GM21381 (cell line): ENCODE measurements around the gene C20orf96.
A peak's percentile ranks its signal among the peaks of the same experiment; 100 is the strongest.
"Not testable (repeated sequence)": the region's sequence is repeated elsewhere in the genome, so short reads cannot be mapped to it uniquely, and the experiment has no call there.

Experiments used
- ATAC-seq: cut with Tn5 transposase; IDR thresholded peaks from one replicate; pipeline ENCODE4 v1.9.1; 2021; ENCODE audit warnings: mild to moderate bottlenecking, moderate library complexity; ENCODE audit not compliant: unreplicated experiment

C20orf96 gene

DNA sequence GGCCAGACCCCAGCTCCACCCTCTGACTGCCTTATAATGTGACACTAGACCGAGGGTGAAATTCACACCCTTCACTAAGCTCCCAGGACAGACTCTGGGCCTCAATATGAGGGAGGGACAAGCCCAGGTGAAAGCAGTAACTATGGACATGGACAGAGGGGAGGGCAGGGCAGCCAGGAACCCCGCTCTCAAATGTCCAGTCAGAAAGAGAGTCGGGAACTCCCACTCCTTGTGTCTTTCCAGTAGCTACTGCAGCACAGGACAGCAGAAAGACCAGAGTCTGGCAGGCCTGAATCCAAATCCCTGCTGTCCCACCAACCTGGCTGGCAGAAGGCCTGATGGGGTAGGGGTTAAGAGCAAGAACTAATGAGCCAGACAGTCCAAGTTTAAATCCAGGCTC, 6.4 kb downstream of the C20orf96 start:
- no peak for ATAC-seq

DNA sequence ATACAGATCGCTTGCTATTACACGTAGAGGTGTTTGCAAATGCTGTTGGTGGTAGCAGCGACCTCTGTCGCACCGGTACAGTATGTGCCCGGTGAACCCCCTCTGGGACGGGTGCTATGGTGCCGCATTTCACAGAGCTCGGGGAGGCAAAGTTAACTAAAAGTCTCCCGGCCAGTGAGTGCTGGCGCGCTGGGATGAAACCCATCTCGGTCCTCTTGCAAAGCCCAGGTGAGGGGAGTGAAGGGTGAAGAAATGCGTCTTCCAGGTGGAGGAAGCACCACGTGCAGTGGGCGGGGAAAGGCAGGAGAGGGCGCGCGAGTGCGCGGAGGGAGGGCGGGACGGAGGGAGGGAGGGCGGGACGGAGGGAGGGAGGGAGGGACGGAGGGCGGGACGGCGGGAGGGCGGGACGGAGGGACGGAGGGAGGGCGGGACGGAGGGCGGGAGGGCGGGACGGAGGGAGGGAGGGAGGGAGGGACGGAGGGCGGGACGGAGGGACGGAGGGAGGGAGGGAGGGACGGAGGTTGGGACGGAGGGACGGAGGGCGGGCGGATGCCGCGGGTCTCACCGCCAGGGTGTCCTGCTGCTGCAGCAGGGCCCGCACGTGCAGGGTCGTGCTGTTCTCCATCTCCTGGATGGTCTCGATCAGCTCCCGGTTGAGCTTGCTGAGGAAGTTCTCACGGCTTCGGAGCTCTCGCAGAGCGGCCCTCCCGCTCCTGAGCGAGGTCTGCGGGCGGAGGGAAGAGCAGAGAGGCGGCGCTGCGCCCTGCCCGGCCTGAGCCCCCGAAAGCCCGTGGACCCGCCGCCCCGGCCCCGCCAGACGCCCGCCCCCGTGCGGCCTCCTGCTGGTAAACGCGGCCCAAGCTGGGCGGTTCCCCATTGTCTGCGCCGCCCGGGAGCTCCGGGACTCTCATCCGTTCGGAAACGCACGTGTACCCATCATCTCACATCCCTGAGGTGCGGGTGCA, 11.7 kb downstream of the C20orf96 start:
- no peak for ATAC-seq

DNA sequence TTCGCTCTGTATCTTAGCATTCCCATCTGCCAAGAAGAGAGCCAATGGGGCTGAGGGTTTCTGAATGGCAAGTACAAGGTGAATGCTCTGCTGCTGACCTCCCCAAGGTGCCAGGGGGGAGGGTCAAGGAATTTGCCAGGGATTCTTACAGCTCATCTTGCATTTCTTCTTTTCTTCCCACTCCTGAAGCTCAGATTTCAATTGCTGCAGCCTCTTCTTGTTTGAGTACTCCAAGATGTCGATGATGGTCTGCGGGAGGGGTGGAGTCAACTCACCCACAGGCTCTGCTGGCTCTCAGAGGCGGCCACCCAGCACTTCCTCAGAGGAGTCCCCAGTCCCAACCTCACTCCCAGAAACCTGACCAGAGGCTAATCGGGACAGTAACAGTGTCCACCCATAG, 12.4 kb downstream of the C20orf96 start:
- no peak for ATAC-seq

GRCh38 chr20:277496-277781, 13.1 kb downstream of the C20orf96 start:
- ATAC-seq, result no peak

DNA sequence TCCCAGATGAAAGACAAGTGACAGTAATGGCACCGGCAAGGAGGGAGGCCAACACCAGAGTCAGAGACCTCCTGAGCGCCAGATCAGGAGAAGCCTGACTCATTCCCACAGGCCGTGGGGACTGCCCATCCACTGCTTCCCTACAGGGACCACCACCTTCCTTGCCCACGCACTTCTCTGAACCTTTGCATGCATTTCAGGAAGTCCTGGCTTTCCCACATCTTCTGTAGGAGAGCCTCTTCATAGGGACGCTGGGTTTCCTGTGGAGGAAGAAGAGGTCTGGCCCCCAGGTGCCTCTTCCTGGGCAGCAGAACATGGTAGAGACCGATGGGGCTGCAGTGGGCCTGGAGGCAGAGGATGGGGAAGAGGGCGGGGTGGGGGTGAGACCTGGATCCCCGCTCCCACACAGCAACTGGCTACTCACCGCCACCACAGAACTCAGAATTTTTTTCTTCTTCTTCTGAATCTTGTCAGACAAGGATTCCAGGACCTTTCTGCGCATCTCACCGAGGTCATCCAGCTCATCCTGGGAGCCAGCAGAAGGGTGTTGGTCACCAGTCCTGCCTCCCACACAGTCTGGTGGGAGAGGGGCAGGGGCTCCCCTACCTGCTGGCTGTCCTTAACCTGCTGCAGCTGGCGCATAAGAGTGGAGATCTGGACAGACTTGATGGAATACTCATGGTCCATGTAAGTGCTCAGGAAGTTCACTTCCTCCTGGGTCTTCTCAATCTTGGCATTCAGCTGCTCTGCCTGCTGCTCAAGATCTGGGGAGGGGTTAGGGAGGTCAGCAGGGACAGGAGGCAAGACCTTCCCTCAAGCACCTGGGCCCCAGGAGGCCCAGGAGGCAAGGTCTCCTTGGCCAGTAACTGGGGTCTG, 13.7 kb downstream of the C20orf96 start:
- no peak for ATAC-seq

GRCh38 chr20:275791-276190, 14.8 kb downstream of the C20orf96 start:
- no peak for ATAC-seq

GRCh38 chr20:273884-274283, 16.7 kb downstream of the C20orf96 start:
- no peak for ATAC-seq

DNA sequence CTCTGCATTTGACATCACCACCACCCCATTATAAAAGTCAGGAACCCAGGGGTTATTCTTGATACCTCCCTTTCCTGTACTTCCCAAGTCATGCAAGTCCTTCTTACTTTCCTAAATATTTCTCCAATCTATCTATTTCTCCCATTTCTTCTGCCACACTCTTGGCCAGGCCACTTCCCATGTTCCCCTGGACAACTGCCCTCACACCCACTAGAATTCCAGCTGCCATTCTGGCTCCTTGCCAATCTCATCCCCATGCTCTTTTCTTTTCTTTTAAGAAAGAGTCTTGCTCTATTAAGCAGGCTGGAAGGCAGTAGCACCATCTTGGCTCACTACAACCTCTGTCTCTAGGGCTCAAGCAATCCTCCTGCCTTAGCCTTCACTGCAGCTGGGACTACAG, 17.8 kb downstream of the C20orf96 start:
- ATAC-seq, result no peak

DNA sequence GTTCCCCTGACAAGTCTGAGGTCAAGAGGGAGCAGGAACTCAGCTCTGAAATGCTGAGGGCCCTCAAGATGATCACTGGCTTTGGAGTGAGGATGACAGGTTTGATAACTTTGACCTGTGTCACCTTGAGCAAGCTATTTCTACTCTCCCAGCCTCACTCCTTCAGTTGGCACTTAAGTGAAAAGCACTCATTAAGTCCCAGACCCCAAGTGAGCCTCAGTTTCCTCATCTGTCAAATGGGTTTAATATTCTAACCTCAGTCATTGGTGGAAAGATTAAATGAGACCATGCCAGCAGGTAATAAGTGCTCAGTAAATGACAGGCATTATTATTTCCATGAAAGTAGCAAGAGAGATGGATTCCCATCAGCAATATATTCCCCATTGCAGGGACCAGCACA, 19.0 kb downstream of the C20orf96 start:
- ATAC-seq, result no peak

DNA sequence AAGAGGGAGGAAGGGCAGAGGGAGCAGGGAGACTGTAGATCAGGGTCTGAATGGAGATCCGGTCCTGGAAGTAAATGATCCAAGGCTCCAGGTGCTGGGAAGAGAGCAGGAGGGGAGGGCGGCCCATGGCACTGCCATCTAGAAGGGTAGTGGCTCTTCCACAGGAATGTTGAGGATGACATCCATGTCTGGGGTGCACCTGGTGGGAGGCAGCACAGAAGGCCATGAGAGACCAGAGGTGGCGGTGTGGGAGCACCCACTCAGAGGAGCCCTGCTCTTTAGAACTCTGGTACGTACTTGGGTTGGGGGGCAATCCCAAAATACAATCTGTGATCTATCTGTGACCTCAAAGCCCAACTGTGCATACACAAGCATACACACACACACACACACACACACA, 19.5 kb downstream of the C20orf96 start:
- no peak for ATAC-seq

- no peak for ATAC-seq
Measured at GRCh38 chr20:270517-270916, 20.0 kb downstream of the C20orf96 start.

DNA sequence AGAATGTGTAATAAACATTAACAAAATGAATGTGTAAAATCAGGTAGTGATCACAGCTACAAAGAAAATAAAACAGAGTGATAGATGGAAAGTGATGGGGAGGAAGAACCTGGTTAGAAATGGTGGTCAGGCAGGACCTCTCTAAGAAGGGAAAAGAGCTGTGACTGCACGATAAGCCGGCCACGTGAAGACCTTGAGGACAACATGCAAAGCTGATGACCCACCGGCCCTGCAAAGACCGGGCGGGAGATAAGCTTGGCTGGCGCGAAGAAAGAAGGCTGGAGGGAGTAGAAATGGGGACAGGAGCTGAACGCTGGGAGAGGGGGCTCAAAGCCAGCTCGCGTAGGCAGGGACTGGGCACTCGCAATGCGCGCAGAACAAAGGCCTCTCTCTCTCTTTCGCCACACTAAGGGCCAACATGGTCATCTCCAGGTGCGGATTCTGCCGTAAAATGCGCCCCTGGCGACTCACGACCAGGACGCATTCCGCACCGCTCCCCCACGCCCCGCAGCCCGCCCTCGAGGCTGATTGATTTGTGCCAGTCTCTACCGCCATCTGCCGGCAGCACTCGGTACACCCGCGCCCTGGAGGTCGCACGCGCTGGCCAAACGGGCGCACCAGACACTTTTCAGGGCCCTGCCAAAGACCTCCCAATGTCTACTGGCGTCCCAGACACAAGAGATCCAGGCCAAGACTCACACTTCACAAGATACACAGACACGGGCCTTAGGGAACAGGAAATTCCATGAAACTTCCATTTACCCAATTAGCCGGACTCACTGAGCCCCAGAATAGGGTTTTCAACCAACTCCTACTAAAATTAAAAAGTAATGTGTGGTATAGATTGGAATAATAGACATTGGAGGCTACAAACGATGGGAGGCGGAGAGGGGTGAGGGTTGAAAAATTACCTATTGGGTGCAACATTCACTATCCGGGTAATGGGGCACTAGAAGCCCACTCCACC, 23.7 kb downstream of the C20orf96 start:
- ATAC-seq, result peak; percentile 82

- ATAC-seq, result no peak
Measured at GRCh38 chr20:263701-264100, 26.8 kb downstream of the C20orf96 start.

DNA sequence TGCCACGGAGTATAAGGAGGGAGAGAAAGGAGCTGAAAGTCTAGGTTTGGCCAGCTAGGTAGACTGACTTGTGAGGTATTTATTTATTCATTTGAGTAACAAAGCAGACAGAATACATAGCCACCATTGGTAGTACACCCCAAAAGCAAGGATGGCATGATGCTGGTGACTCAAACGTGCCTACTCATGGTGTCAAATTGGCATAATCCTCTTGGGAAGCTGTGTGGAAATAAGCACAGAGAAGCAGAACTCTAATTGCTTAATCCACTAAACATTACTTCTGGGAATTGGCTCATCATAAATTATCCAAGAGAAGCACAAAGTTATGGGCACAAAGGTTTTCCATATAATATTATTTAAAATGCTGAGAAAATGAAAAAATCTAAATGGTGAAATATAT, 30.6 kb downstream of the C20orf96 start:
- no peak for ATAC-seq

GRCh38 chr20:258963-259362, 31.6 kb downstream of the C20orf96 start:
- no peak for ATAC-seq

DNA sequence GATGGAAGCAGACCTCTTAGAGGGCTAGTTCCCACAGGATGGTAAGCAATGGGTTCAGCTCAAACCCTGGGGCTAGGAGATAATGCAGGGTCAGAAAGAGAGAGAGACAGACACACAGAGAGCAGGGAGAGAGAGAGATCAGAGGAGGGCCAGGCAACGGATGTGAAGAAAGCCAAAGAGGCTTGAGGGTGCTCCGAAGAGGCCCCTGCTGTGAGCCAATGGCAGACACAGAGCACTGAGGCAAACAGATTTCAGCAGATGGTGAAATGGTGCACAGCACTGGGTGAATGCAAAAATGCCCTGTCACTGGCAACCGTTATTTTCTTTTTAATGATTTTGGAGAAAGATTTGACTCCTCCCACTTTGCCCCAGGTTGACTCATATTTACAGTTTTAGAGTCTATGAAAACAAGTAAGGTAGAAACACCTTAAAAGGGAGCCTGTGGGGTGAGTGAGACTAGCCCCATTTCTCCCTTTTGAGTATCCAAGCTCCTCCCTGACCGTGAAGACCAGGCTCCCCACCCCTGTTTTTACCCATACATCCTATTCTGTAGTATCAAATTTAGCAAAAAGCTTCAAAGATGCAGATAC, 32.2 kb downstream of the C20orf96 start:
- no peak for ATAC-seq

DNA sequence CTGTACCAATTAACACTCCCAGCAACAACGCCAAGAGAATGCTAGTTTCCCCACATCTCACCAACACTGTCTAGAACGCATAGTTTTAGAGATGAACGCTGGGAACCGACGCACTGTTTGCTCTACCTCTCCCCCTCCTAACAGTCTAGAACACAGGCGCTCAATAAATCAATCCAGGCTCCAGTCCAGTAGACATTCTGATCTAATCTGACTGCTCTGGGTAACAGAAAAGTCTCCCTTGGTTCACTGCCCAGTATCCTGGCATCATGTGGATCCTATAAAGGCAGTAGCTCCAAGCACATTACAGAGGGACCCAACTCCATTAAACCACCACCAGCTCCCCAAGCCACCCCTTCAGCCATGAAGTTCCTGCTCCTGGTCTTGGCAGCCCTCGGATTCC, 33.1 kb downstream of the C20orf96 start, which contains the start of gene DEFB132:
DEFB132 (plus strand) TSS at position 306 of the 400 bp plus-strand sequence; CDS start at position 361, 55 bp downstream.
- ATAC-seq, result no peak

- not testable (repeated sequence) for ATAC-seq
Measured at GRCh38 chr20:253447-253846, 37.1 kb downstream of the C20orf96 start.

DNA sequence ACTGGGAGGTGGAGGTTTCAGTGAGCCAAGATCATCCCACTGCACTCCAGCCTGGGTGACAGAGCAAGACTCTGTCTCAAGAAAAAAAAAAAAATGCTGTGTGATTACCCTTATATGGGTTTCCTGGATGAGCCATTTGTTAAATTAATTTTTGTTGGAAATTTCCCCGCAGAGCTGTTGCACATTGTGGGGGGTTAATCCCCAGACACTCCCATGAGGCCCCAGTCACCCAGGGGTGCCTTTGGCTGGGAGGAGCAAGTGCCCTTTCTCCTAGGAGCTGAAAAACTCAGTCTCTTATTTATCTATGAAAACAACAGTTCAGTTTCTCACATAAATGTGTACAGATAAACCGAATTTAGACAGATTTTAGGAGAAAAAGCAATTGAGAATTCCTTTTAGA, 37.7 kb downstream of the C20orf96 start:
- no peak for ATAC-seq

DNA sequence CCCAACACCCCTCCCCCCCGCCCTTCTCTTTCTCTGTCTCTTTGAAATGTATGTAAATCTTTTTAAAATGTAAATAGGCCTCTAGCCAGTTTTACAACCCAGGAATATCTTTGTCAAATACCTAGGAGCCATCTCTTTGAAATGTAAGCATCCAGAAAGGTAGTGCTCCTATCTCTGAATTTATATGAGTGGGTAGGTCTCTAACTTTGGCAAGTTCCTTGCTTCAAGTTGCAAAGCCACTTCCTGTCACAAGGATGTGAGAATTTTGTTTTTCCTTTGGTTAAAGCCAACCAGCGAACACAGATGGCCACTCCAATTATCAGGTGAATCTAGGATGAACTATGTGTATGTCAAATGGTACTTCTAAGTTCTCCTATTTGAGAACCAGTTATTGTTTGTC, 39.2 kb downstream of the C20orf96 start:
- ATAC-seq, result no peak
